ENCODE data around the gene CCDC152. TPM values are rescaled to one million over a fixed set of nuclear protein-coding genes. Genes with fewer than 3 reads are reported as not detected.

The CCDC152 gene
- total RNA-seq, 1 experiment from 2014 or later = 0.13 TPM

- Histone ChIP-seq H4K91ac (ENCODE audit: insufficient read length, low read depth, low read length) (no peak overlapping the region), H2AFZ (ENCODE audit: low read length) (no peak overlapping the region), H3K9me3 (ENCODE audit: control insufficient read depth, low read depth, low read length) (no peaks in the 10 kb centered on the region), H3K27me3 (ENCODE audit: insufficient read depth, low read length) (no peaks in the 10 kb centered on the region), H2BK20ac (ENCODE audit: low read depth, low read length, poor library complexity, severe bottlenecking) (no peak overlapping the region), H3K14ac (ENCODE audit: insufficient read depth, low read length) (no peak overlapping the region), H3K9ac (ENCODE audit: extremely low read depth, insufficient read length, low read length) (no peak overlapping the region), H4K20me1 (ENCODE audit: control insufficient read depth, insufficient read depth, insufficient read length) (no peaks in the 10 kb centered on the region), H3K79me2 (ENCODE audit: insufficient read depth, low read length) (no peaks in the 10 kb centered on the region), H2BK15ac (ENCODE audit: low read depth, low read length) (no peak overlapping the region), H3K4me1 (ENCODE audit: insufficient read depth, low read length) (no peaks in the 10 kb centered on the region), H2BK12ac (ENCODE audit: insufficient read length, low read depth, low read length) (no peak overlapping the region), H2BK120ac (ENCODE audit: low read depth, low read length, poor library complexity, severe bottlenecking) (no peak overlapping the region), H3K27ac (ENCODE audit: insufficient read length, low read depth, low read length) (no peak overlapping the region), H4K8ac (replicated peaks; ENCODE audit: insufficient read length, low read depth, low read length) (no peak overlapping the region), H3K23me2 (ENCODE audit: insufficient read length, low read depth, low read length, poor library complexity, severe bottlenecking) (no peaks in the 10 kb centered on the region), H2BK5ac (ENCODE audit: insufficient read length, low read length) (no peak overlapping the region), H3K23ac (ENCODE audit: insufficient read length, low read depth, low read length) (no peak overlapping the region), H3T11ph (ENCODE audit: low read length) (no peak overlapping the region), H3K18ac (ENCODE audit: insufficient read length, low read depth, low read length) (no peak overlapping the region), H2AK5ac (ENCODE audit: insufficient read length, low read length) (no peak overlapping the region), H4K5ac (ENCODE audit: insufficient read length, low read depth, low read length) (no peak overlapping the region), H3K79me1 (ENCODE audit: insufficient read depth, low read depth, low read length, poor library complexity, severe bottlenecking) (no peaks in the 10 kb centered on the region), H3K4me2 (ENCODE audit: insufficient read depth, insufficient read length, low read length) (no peak overlapping the region), H3K56ac (ENCODE audit: insufficient read length, low read depth, low read length) (no peak overlapping the region), H3K4ac (ENCODE audit: low read depth, low read length) (no peak overlapping the region)
- no peak for TF ChIP-seq CTCF (conservative IDR thresholded peaks at IDR 0.05)
- Mint-ChIP-seq H3K27ac (no peak overlapping the region), H3K4me1 (no peaks in the 10 kb centered on the region), H3K9me3 (no peaks in the 10 kb centered on the region), H3K27me3 (ENCODE audit: low read depth) (no peaks in the 10 kb centered on the region; the same call in 1 of the 2 replicates), H3K4me3 (no peak overlapping the region), H3K36me3 (ENCODE audit: insufficient read depth in 1 of 3, low read depth in 3 of 3) (no peaks in the 10 kb centered on the region)
- no CpG with 5 or more reads among the region's 7 CpGs for WGBS (ENCODE audit: extremely low coverage, insufficient read length, low lambda C conversion rate)
- DNase-seq = no peak
Measured at GRCh38 chr5:42824347-42824976, 67.8 kb downstream of the CCDC152 start.
